NCI-H2196 (cell line): Measurements from ENCODE around the gene MMADHC.
A peak's percentile ranks its signal among the peaks of the same experiment; 100 is the strongest.

Source experiments
- DNase-seq: peaks from one replicate; lab custom pipeline; 2025; ENCODE audit not compliant: unreplicated experiment; lab: John Stamatoyannopoulos, UW

The MMADHC gene

GRCh38 chr2:149559341-149560068 is 28.1 kb downstream of the MMADHC start:
- no peak for DNase-seq

GRCh38 chr2:149556452-149556851 is 31.1 kb downstream of the MMADHC start:
- DNase-seq: no peak

GRCh38 chr2:149552830-149553229 is 34.7 kb downstream of the MMADHC start:
- no peak for DNase-seq

- no peak for DNase-seq
Observed at GRCh38 chr2:149552226-149552625, 35.3 kb downstream of the MMADHC start.

- no peak for DNase-seq
Observed at GRCh38 chr2:149544692-149545091, 42.9 kb downstream of the MMADHC start.

- no peak for DNase-seq
Observed at GRCh38 chr2:149543845-149544244, 43.7 kb downstream of the MMADHC start.

GRCh38 chr2:149540138-149540537 is 47.4 kb downstream of the MMADHC start:
- DNase-seq: no peak

GRCh38 chr2:149538138-149538833 is 49.3 kb downstream of the MMADHC start:
- DNase-seq: peak; percentile 35

GRCh38 chr2:149537092-149537726 is 50.4 kb downstream of the MMADHC start:
- no peak for DNase-seq

- no peak for DNase-seq
Observed at GRCh38 chr2:149536649-149537048, 50.9 kb downstream of the MMADHC start.

GRCh38 chr2:149534674-149535073 is 52.9 kb downstream of the MMADHC start:
- DNase-seq: no peak

- DNase-seq: no peak
Observed at GRCh38 chr2:149528983-149529382, 58.6 kb downstream of the MMADHC start.

- no peak for DNase-seq
Observed at GRCh38 chr2:149527998-149528755, 59.4 kb downstream of the MMADHC start.

- DNase-seq: no peak
Observed at GRCh38 chr2:149526689-149527088, 60.9 kb downstream of the MMADHC start.

GRCh38 chr2:149525323-149525722 is 62.3 kb downstream of the MMADHC start:
- no peak for DNase-seq
